Tibial nerve (tissue), 4 donors: ENCODE results near the gene LAMC3. TPM values are rescaled to one million over a fixed set of nuclear protein-coding genes. Genes with fewer than 3 reads are reported as not detected.

Experiments
- DNase-seq, 2 donors: peaks; one replicate each; pipeline ENCODE4 v3.0.0-alpha.2; 2019; ENCODE audit warnings: low spot score in 2 of 2
- H3K27ac ChIP-seq, 4 donors: fragments of 200-600 bp; sonication (generic) in 3 of 4; one replicate each; pipeline ENCODE4 v1.5.1; 2017 to 2019; ENCODE audit warnings: mild to moderate bottlenecking in 1 of 4
- H3K27me3 ChIP-seq, 2 donors: fragments of 200-600 bp; sonication (generic) in 1 of 2; one replicate each; pipeline versions ENCODE4 v1.5.1 to v1.6.0; 2017 to 2019
- H3K36me3 ChIP-seq, 3 donors: fragments of 200-600 bp; sonication (generic); one replicate each; pipeline ENCODE4 v1.5.1; 2018 to 2019
- H3K4me1 ChIP-seq, 4 donors: fragments of 200-600 bp; sonication (generic) in 3 of 4; one replicate each; pipeline ENCODE4 v1.5.1; 2017 to 2019
- H3K4me3 ChIP-seq, 4 donors: fragments of 200-600 bp; sonication (generic) in 3 of 4; one replicate each; pipeline ENCODE4 v1.5.1; 2017 to 2019; ENCODE audit warnings: mild to moderate bottlenecking in 1 of 4, moderate library complexity in 1 of 4
- H3K9me3 ChIP-seq, 4 donors: fragments of 200-600 bp; sonication (generic) in 3 of 4; one replicate each; pipeline ENCODE4 v1.5.1; 2017 to 2019
- EP300 ChIP-seq, 2 donors: sonication (generic); formaldehyde crosslinking; IDR thresholded peaks; one replicate each; pipeline ENCODE4 v1.6.1; 2017; ENCODE audit warnings: antibody characterized with exemption in 2 of 2, mild to moderate bottlenecking in 1 of 2
- POLR2A ChIP-seq, 2 donors: fragments of 450-650 bp; IDR thresholded peaks; one replicate each; pipeline ENCODE4 v1.6.1; 2017; ENCODE audit warnings: antibody characterized with exemption in 2 of 2, mild to moderate bottlenecking in 2 of 2, moderate library complexity in 2 of 2
- WGBS, 2 donors: methylation state at CpG; one replicate each; pipeline ENCODE4 v1.1.5; 2018; 5-methylcytosine and 5-hydroxymethylcytosine counted together
- total RNA-seq, 4 donors: library from RNA; depleted of rRNA; stranded (reverse); fragments of >200 nt; gene quantifications; one replicate each; pipeline ENCODE4 v1.1.0, GENCODE V29; 2016
- TF ChIP-seq, protein P1 (sequence below), 5 experiments: fragments of 200-600 bp in 3 of 5; fragments of 450-650 bp in 2 of 5; sonication (generic) in 3 of 5; IDR thresholded peaks; one replicate each; pipeline ENCODE4 v1.5.1; 2016 to 2019; ENCODE audit warnings: antibody characterized with exemption in 5 of 5, mild to moderate bottlenecking in 3 of 5, moderate library complexity in 2 of 5

Gene LAMC3
- total RNA-seq, 4 donors from 2014 or later = 0.21 to 1.6 TPM; not detected in 2

DNA sequence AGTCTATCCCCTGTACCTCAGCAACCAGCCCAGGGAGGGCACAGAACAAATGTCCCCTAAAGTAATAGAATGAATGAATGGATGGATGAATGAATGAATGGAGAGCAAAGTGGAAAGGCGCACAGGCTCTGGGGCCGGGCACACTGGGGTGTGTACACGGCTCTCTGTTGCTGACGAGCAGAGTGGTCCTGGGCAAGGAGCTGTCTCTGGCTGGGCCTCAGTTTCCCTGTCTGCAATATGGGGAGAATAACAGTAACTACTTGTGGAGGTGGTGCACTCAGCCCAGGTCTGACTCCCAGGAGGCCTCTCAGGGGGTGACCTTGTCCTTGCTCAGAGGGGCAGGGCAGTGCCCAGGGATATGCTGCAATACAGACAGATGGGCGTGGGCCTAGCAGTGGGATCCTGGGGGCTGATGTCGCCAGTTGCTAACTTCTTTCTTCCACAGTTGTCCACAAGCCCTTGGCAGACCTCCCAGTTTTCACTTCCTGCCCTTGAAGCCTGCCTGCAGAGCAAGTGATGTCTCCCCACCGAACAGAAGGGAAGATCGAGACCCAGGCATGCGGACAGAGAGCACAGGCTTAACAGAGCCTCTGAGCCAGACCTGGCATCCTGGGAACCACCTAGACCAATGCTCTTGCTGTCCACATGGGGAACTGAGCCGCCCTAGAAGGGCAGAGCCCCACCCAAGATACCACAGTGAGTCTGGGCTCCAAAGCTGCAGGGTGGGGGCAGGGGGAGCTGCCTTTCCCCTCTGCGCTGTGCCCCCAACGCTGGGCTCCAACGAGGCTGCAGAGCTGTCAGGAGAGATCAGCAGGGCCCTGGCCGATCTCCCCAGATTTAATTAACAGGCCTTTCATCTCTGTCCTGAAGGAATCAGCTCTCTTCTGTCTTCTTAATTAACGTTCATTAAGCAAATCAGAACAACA, 13.6 kb upstream of the LAMC3 start:
- peak in 1 of 2 donors; percentile 38 for DNase-seq
- Histone ChIP-seq H3K4me1 (peaks cover 0 to 11% (median 0%) of the 10 kb centered on the region in 4 donors), H3K27ac (no peak overlapping the region), H3K9me3 (no peaks in the 10 kb centered on the region), H3K4me3 (no peak overlapping the region), H3K36me3 (no peaks in the 10 kb centered on the region), H3K27me3 (peaks cover 0 to 77% of the 10 kb centered on the region in 2 donors)
- TF ChIP-seq EP300 (IDR thresholded peaks at IDR 0.05) = no peak
- TF ChIP-seq POLR2A (IDR thresholded peaks at IDR 0.05) = no peak
- TF ChIP-seq, protein P1, sequence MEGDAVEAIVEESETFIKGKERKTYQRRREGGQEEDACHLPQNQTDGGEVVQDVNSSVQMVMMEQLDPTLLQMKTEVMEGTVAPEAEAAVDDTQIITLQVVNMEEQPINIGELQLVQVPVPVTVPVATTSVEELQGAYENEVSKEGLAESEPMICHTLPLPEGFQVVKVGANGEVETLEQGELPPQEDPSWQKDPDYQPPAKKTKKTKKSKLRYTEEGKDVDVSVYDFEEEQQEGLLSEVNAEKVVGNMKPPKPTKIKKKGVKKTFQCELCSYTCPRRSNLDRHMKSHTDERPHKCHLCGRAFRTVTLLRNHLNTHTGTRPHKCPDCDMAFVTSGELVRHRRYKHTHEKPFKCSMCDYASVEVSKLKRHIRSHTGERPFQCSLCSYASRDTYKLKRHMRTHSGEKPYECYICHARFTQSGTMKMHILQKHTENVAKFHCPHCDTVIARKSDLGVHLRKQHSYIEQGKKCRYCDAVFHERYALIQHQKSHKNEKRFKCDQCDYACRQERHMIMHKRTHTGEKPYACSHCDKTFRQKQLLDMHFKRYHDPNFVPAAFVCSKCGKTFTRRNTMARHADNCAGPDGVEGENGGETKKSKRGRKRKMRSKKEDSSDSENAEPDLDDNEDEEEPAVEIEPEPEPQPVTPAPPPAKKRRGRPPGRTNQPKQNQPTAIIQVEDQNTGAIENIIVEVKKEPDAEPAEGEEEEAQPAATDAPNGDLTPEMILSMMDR (IDR thresholded peaks at IDR 0.05) = no peak
- WGBS, 2 donors = 39 to 43% methylated on average over 13 to 14 of the region's 15 CpGs

DNA sequence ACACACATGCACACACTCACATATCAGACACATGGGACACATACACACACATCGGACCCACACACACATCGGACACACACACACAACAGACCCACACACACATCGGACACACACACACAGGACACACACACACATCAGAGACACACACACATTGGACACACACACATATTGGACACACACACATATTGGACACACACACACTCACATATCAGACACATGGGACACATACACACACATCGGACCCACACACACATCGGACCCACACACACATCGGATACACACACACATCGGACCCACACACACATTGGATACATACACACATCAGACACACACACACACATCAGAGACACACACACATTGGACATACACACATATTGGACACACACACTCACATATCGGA, 12.8 kb upstream of the LAMC3 start:
- H3K4me3 ChIP-seq = no peak overlapping the region
- 91 to 94% methylated on average over 8 of the region's 8 CpGs for WGBS, 2 donors
- no peak for DNase-seq
- H3K4me1 ChIP-seq = peaks cover 0 to 11% (median 0%) of the 10 kb centered on the region in 4 donors
- peaks cover 0 to 78% of the 10 kb centered on the region in 2 donors for H3K27me3 ChIP-seq
- no peak overlapping the region for H3K27ac ChIP-seq
- H3K9me3 ChIP-seq = no peaks in the 10 kb centered on the region
- no peaks in the 10 kb centered on the region for H3K36me3 ChIP-seq
- TF ChIP-seq EP300 (IDR thresholded peaks at IDR 0.05) = no peak
- TF ChIP-seq POLR2A (IDR thresholded peaks at IDR 0.05) = no peak
- TF ChIP-seq, protein P1 (IDR thresholded peaks at IDR 0.05) = no peak

DNA sequence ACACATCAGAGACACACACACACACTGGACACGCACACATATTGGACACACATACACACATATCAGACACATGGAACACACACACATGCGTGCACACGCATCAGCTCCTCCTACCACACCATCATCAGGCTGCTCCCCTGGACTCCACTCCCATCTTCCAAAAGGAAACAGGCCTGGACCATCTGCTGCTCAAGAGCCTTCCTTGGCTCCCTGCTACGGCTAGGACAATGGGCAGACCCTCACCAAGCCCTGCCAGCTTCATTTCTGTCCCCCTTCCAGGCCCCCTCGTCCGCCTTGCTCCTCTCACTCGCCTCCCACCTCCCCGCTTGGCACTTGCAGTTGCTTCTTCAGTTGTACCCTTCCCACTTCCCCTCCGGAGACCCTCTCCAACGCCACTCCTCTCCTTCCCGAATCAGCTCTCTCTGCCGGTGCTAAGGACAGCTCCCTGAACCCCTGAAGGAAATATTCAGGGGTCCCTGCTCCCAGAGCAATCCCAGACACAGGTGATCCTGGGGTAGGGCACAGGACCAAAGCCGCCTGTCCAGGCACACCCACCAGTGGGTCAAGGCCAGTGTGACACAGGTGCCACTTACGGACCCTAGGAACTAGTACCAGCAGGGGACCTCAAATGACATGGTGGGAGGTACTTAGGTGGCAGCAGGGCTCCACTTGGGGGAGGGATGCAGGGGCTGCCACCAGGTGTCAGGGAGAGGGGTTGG, 12.1 kb upstream of the LAMC3 start:
- no peaks in the 10 kb centered on the region for H3K36me3 ChIP-seq
- no peak overlapping the region for H3K27ac ChIP-seq
- peaks cover 0 to 78% of the 10 kb centered on the region in 2 donors for H3K27me3 ChIP-seq
- TF ChIP-seq EP300 (IDR thresholded peaks at IDR 0.05) = no peak
- TF ChIP-seq POLR2A (IDR thresholded peaks at IDR 0.05) = no peak
- TF ChIP-seq, protein P1 (IDR thresholded peaks at IDR 0.05) = no peak
- H3K4me1 ChIP-seq = peaks cover 0 to 11% (median 0%) of the 10 kb centered on the region in 4 donors
- no peak for DNase-seq
- WGBS, 2 donors = 64 to 70% methylated on average over 14 of the region's 14 CpGs
- H3K4me3 ChIP-seq = no peak overlapping the region
- H3K9me3 ChIP-seq = no peaks in the 10 kb centered on the region

DNA sequence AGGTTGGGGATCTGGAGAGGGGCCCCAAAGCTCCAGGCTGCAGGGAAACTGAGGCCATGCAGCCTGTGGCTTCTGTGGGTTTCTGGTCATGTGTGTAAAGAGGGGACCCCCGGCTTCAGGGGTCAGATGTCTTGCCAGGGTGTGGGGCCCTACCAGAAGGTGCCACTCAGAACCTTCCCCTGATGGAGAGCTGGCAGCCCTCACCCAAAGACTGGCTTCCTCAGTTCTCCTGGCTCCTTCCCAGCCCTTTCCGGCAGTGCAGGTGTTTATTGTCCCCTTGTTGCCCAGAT, 11.6 kb upstream of the LAMC3 start:
- WGBS, 2 donors = 51 to 69% methylated on average over 2 of the region's 2 CpGs
- Histone ChIP-seq H3K36me3 (no peaks in the 10 kb centered on the region), H3K27ac (no peak overlapping the region)

More for the DNA sequence above, 11.6 kb upstream of the LAMC3 start:
- H3K9me3 ChIP-seq = no peaks in the 10 kb centered on the region
- H3K4me1 ChIP-seq = peaks cover 0 to 11% (median 0%) of the 10 kb centered on the region in 4 donors
- H3K27me3 ChIP-seq = peaks cover 0 to 78% of the 10 kb centered on the region in 2 donors
- TF ChIP-seq, protein P1 (IDR thresholded peaks at IDR 0.05) = no peak
- TF ChIP-seq POLR2A (IDR thresholded peaks at IDR 0.05) = no peak
- TF ChIP-seq EP300 (IDR thresholded peaks at IDR 0.05) = no peak
- no peak overlapping the region for H3K4me3 ChIP-seq
- no peak for DNase-seq
